ENCODE measurements around the gene GET3.
A peak's percentile ranks its signal among the peaks of the same experiment; 100 is the strongest.

GET3 gene

DNA sequence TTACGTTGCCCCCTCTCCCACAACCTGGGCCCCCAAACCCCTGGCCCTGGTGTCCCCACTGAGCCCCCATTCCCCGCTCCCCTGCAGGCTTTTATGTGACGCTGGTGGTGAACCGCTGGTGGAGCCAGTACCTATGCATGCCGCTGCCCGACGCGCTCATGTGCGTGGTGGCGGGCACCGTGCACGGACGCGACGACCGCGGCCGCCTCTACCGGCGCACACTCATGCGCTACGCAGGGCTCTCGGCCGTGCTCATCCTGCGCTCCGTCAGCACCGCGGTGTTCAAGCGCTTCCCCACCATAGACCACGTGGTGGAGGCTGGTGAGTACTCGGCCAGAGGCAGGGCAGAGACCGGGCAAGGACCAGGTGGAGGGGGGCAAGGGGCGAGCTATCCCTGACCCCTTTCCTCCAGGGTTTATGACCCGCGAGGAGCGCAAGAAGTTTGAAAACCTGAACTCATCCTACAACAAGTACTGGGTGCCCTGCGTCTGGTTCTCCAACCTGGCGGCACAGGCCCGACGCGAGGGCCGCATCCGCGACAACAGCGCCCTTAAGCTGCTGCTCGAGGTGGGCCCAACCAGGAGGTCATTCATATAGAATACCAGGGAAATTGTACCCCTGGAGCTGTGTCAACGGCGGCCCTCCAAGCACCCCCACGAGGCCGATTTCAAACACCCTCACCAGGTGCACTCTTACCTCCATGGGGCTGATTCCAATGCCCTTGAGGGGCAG, 17.3 kb downstream of the GET3 start:
- DNase-seq = no peak

DNA sequence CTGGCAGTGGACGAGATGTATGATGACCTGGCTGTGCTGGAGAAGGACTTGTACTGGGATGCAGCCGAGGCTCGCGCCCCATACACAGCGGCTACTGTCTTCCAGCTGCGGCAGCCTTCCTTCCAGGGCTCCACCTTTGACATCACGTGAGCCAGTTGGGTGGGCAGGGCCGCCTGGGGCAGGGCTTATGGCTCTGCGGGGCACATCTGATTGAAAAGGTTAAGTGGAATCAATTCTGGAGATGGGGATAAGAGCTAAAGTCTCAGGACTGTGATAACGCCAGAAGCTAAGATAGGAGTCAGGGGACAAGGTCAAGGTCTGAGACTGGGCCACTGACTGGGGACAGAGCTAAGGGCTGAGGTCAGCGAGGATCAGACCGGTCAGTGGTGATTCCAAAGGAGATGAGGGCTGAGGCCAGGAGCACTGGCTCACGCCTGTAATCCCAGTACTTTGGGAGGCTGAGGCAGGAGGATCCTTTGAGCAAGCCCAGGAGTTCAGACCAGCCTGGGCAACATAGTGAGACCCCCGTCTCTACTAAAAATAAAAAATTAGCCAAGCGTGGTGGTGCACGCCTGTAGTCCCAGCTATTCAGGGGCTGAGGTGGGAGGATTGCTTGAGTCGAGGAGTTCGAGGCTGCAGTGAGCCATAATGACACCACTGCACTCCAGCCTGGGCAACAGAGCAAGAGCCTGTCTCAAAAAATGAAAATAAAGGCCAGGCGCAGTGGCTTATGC, 19.0 kb downstream of the GET3 start:
- no peak for DNase-seq

DNA sequence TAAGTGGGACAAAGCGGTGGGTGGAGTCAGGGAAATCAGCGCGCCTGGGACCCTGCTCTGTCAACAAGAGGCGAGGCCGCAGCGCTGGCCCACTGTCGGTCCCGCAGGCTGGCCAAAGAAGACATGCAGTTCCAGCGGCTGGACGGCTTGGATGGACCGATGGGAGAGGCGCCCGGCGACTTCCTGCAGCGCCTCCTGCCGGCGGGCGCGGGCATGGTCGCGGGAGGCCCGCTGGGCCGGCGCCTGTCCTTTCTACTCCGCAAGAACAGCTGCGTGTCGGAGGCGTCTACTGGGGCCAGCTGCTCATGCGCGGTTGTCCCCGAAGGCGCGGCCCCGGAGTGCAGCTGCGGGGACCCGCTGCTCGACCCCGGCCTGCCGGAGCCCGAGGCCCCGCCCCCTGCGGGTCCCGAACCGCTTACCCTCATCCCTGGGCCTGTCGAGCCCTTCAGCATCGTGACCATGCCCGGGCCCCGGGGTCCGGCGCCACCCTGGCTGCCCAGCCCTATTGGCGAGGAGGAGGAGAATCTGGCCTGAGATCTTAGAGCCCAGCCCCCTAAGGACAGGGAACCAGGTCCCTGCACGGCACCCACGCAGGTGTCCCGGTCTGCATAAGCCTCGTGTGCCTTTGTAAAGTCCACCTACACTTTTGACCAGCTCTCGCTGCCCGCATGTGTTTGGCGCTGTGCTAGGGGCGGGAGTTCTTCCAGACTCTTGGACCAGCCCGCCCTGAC, 20.4 kb downstream of the GET3 start:
- peak; percentile 61 for DNase-seq

DNA sequence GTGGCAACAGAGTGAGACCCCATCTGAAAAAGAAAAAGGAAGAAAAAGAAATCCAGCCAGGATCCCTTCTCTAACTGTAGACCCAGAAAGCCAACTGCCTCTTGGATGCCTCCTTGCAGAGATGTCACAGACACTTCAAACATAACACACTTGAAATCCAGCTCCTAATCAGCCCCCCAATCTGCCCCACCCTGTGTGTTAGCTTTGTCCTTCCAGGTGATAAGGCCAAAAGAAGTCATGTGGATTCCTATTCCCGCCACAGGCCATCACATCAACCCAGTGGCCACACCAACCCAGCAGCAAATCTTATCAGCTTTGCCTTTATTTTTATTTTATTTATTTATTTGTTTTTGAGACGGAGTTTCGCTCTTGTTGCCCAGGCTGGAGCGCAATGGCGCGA, 22.4 kb downstream of the GET3 start:
- no peak for DNase-seq

DNA sequence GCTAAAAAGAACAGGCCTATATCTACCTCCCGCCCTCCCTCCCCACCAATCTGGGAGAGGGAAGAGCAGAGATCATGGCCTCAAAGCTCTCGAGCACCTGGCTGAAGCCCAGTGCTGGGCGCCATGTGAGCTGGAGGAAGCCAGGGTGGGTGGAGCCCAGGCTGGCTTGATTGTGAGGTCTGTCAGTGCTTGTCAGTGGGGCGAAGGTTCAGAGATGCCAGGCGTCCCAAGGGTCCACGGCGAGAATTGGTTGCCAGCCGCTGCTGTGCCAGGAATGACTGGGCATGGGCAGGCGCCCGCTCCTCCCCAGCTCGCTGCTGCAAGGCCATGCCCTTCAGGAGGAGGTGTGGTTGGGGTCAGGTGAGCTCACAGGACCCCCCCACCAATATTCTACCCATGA, 25.8 kb downstream of the GET3 start:
- no peak for DNase-seq

DNA sequence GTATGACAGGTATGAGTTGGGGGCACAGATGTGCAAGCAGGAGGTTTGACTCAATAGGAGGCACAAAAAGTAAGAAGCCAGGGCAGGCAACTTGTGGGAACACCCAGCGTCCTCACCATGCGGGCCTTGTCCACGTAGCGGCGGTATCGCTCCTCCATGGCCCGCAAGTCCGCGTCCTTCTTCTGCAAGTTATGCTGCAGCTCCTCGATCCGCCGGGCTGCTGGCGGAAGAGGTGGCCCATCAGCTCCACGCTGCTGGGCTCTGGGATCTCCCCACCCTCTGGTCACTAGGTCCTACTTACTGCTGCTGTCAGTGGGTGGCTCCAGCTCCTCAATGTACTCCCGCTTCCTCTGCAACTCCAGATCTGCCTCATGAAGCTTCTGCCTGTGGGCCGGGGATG, 27.4 kb downstream of the GET3 start:
- no peak for DNase-seq

DNA sequence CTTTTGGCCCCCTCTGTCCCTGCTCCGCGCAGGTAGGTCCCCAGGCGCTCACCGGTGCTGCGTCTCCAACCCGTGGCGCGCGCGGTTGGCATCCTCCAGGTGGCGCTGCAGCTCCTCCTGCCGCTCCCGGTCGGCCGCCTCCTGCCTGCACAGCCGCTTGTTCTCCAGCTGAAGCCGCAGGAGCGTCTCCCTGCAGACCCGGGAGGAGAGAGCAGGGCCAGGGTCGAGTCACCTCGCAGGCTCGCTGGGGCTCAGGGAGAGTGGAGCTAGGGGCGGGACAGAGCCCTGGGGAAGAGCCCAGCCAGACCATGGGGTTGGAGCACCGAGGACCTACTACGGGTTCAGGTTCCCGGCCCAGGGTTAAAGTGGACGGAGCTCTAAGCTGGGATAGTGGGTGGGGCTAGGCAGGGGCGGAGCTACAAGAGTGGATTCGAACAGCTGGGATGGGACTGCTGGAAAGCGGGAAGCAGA, 28.8 kb downstream of the GET3 start:
- DNase-seq = no peak

DNA sequence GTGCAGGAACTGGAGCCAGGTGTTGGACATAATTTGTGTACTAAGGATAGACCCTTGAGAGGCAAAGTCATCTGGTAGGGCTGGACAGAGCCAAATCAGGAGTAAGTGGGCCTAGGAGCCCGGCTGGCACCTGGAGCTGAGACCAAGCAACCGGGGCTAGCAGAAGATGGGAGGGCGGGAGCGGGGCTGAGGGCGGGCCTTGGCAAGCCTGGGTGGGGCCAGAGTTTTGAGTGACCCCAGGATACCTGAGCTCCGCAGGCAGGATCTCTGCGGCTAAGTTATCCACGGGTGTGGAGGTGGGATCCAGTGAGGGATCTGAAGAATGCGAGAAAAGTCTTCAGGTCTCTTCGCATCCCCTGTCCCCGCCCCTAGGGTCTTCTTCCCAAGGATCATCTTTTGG, 29.9 kb downstream of the GET3 start:
- no peak for DNase-seq

DNA sequence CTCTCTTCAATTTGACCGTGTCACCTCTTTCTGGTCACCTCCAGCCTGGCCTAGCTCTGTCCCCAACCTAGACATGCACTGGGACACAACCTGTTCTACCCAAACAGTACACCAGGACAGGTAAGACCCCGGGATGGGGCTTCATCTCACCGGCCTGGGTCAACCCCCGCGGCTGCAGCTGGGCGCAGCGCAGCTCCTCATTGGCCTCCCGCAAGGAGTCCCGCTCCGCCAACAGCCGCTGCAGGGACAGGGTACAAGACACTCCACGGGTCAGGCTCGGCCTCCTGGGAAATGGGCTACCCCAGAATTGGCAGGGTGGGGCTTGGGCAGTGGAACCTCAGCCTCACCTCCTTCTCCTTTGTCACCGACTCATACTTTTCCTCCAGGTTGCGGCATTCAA, 30.4 kb downstream of the GET3 start:
- DNase-seq = no peak

DNA sequence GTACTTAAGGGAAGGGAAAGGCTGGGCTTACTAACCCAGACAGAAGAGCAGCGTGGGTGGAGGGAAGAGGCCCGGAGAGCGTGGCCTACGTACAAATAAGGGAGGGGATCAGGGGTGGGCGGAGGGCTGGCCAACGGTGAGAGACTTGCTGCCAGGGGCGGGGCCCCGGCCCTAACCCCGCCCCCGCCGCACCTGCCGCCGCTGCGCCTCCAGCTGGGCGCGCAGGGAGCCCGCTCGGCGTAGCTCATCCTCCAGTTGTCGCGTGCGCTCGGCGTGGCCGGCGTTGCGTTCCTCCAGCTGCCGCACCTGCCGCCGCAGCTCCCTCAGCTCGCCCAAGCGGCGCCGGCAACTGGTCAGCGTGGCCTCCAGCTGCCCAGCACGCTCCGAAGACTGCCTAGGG, 32.4 kb downstream of the GET3 start:
- no peak for DNase-seq

DNA sequence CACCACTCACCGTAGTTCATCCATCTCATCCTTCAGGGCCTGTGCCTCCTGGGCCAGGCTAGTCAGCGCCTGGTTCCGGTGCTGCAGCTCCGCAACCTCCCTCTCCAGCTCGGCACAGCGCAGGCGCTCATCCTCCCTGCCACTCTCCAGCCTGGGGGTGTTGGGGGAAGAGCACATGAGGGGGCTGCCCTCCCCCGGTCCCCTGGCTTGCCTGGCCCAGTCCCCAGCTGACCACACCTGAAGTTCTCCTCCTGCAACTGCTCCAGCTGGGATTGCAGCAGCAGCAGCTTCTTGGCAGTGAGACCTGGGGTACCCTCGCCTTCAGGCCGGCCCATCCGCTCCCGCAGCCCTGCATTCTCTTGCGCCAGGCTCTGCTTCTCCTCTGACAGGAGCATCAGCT, 33.6 kb downstream of the GET3 start:
- DNase-seq = no peak

DNA sequence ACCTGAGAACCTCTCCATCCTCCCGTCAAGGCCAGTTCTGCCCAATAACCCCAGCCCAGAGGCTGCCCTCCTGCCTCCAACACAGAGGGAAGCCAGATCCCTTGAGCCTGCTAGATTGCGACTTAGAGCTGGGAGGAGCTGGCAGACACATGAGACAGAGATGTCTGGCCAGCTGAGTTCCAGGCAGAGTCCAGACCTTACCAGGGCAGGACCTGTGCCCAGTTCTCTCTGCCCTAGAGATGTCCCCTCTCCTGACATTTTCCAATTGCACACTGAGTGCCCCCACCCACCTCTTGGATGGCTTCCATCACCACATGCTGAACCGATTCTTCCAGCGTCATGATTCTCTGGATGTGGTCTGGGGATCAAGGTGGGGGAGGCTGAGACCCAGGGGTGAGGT, 35.0 kb downstream of the GET3 start:
- no peak for DNase-seq

DNA sequence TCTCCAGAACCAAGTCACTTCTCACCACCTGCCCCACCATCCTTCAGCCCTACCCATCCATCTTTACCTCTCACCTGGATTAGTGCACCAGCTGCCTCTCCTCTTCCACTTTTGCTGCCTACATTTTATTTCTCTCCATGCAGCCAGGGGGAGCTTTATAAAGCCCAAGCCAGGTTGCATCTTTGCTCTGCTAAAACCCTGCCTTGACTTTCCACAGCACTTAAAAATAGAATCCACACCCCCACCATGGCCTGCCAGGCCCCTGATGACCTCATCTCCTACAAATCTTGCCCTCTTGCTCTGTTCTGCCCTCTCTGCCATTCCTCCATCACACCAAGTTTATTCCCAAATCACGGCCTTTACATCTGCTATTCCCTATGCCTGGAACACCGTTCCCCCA, 36.3 kb downstream of the GET3 start:
- peak; percentile 56 for DNase-seq

DNA sequence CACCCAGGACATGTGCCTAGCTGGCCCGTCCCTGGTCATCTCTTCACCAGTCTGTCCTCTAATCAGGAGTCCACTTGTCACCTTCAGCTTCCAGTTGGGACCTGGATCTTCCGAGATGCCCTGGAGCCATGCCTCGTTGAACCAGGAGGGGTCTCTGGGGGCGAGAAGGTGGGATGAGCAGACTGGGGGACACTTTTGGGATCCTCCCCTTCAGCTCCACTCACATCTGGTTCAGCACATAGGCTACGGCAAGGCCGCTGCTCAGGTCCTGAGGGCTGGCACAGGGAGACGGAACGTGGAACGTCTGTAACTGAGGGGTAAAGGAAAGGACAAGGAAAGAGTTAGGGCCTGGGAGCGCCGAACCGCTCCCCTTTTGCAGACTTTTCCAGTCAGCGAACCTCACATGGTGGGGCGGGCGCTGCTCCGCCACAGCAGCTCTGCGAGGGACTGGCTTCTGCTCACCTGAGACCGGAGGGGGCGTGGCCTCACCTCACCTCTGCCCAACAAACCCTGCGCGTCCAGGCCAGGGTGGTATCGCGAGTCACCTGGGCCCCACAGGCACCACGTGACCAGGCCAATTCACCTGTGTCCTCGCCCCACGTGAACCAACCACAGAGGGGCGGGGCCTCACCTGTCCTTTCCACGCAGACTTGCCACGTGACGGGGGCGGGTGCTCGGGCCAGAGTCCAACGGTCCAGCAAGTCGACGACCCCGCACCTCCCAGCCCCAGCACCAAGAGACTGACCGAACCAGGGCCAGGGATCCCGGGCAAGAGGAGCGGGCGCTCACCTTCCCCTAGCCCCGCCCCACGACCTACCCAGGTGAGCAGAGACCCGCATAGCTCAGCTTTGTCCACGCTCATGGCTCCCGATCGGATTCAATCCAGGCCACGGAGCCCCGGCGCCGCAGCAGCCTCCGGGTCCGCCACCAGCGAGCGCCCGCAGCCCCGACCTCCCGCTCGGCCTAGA, 37.6 kb downstream of the GET3 start, which contains the start of gene HOOK2:
TSS of gene HOOK2 (minus strand) at position 965 of the 968 bp plus-strand sequence. CDS start at position 862, 103 bp downstream.
- no peak for DNase-seq

DNA sequence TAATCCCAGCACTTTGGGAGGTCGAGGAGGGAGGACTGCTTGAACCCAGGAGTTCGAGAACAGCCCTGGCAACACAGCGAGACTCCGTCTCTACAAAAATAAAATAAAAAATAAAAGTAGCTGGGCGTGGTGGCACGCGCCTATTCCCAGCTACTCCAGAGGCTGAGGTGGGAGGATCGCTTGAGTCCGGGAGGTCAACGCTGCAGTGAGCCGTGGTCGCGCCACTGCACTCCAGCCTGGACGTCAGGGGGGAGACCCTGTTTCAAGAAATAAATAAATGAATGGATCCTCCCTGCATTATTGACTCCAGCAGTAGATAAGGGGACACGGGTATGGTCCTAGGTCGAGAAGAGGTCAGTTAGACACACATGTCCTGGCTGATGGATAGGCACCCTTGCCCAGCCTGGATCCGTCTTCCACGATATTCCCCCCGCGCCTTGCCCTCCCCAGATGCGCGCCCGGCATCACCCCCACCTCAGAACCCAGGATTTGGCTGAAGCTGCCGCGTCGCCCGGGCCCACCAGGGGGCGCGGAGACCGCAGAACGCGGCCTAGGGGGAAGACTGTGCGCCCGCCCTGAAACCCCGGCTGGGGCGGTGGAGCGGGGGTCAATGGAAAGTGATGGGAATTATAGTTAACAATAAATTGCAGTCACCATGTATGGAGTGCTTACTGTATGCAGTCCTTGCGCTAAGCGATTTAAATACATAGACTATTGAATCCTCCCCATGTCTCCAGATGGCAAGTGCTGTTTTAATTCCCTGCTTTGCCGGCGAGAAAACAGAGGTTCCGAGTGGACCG, 40.1 kb downstream of the GET3 start:
- peak; percentile 73 for DNase-seq

DNA sequence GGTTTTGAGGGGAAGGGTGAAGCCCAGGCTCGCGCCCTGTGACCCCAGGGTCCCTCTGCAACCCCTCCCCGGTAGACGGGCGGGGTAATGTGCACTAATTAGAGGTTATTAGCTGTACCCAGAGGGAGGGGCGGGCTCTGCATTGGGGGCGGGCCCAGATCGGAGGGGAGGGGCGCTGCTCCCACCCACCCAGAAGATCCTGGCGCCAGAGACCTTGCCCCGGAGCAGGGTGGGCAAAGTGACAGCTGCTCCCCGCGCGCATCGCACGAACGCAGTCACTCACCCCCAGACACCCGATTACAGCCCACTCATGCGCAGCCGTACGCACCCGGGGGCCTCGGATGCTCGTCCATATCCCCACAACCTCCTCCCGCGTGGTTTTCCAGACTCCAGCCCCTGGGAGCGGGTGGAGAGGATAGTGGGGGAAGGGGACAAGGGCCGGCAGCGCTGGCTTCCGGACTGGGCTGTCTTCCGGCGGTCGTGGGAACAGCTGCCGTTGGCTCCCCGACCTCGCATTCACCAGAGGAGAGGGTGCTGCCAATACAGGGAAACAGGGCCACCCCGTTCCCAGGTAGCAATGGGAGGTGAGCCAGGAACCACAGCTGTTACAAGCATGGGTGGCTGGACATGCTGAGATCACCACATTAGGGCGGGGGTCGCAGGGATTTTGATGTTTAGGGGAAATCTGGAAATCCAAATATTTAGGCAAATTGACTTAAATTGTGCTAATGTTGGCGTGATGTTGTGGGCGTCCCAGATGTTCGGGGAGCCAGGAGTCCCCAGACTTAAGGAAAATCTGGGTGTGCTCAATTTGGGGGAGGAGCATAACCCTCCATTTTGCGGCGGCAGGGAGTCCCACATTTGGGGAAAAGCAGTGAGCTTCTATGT, 41.0 kb downstream of the GET3 start:
- DNase-seq = peak; percentile 64

DNA sequence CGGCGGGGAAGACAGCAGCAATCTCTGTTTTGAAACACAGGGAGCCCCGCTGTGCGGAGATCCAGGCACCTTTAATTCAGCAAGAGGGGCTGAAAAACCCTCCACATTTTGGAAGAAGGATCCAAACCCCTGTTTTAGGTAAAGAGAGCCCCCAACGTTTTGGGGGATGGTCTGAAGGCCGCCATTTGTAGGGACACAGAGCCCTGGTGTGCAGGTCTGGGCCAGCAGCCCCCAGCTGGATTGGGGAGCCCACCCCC, 41.5 kb downstream of the GET3 start:
- DNase-seq = no peak

DNA sequence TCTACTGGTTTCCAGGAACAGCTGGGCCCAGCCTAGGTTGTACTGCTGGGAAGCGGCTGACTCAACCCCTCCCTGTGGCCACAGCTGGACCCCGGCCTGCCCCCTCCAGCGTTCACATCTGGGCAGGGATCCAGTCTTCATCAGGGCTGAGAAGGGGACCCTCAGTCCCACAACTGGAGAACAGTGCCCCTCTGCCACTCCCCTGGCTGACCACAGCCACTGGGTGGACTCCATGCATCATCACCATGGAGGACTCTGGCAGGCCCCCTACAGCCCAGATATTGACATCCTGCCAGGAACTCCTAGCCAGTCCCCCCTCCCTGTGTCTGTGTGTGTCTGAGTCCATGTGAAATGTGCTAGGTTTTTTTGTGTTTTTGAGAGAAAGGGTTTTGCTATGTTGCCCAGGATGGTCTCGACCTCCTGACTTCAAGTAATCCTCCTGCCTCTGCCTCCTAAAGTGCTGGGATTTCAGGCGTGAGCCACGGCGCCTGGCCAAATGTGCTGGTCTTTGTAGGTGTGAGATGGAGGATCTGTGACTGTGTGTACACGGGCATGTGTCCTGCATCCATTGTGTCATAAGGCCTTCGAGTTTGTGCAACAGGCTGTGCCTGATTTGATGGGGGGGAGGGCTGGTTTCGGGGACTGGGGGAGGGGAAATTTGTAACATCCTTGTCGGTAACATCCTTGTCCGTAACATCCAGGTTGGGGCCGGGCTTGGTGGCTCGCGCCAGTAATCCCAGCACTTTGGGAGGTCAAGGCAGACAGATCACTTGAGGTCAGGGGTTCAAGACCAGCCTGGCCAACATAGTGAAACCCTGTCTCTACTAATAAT, 42.1 kb downstream of the GET3 start:
- peak; percentile 63 for DNase-seq

DNA sequence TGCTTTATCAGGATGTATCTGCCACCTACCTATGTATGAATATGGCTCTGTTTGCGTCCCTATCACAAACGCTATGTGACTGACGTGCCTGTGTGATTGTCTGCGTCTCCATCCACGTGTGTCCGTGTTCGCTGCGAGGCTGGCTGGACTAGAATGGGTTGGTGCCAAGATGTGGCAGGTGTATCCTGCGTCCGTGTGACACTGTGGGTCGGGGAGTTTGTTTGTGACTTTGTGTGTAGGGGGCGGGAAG, 44.8 kb downstream of the GET3 start:
- no peak for DNase-seq
